MM.1S (cell line): ENCODE results near the gene EFCAB10.
"Not testable (repeated sequence)": the region's sequence is repeated elsewhere in the genome, so short reads cannot be mapped to it uniquely, and the experiment has no call there.

Experiments used
- DNase-seq: peaks from one replicate; pipeline ENCODE4 v3.0.0-alpha.2; 2015
- H2AFZ ChIP-seq: fragments of 300-600 bp; sonication (generic); 2 replicates; pipeline ENCODE4 v1.6.0; 2016; ENCODE audit warnings: antibody characterized with exemption, low read length
- H3F3A ChIP-seq: fragments of 300-600 bp; sonication (generic); 2 replicates; pipeline ENCODE4 v1.6.1; 2016; ENCODE audit warnings: mild to moderate bottlenecking, antibody characterized with exemption, low read length, moderate library complexity, mixed read lengths; ENCODE audit not compliant: insufficient read depth
- H3K27ac ChIP-seq: fragments of 300-600 bp; sonication (generic); 2 replicates; pipeline ENCODE4 v1.5.1; 2016; ENCODE audit warnings: mild to moderate bottlenecking, low read length
- H3K27me3 ChIP-seq: fragments of 300-600 bp; sonication (generic); replicated peaks from 2 replicates; pipeline ENCODE4 v1.6.0; 2016; ENCODE audit warnings: low read length; ENCODE audit not compliant: insufficient read depth
- H3K36me3 ChIP-seq: fragments of 300-600 bp; sonication (generic); replicated peaks from 2 replicates; pipeline ENCODE4 v1.6.1; 2016; ENCODE audit warnings: mild to moderate bottlenecking, low read length, mixed read lengths; ENCODE audit not compliant: insufficient read depth
- H3K4me1 ChIP-seq: fragments of 300-600 bp; sonication (generic); 2 replicates; pipeline ENCODE4 v1.6.1; 2016; ENCODE audit warnings: low read length, mixed read lengths
- H3K4me2 ChIP-seq: fragments of 300-600 bp; sonication (generic); 2 replicates; pipeline ENCODE4 v1.6.0; 2016; ENCODE audit warnings: low read depth, low read length
- H3K4me3 ChIP-seq: fragments of 300-600 bp; sonication (generic); 2 replicates; pipeline ENCODE4 v1.5.1; 2016; ENCODE audit warnings: low read length, mixed read lengths
- H3K79me2 ChIP-seq: fragments of 300-600 bp; sonication (generic); 2 replicates; pipeline ENCODE4 v1.6.1; 2016; ENCODE audit warnings: mixed run types, low read length, mixed read lengths
- H3K9ac ChIP-seq: fragments of 300-600 bp; sonication (generic); 2 replicates; pipeline ENCODE4 v1.6.1; 2016; ENCODE audit warnings: low read length, mixed read lengths
- H3K9me2 ChIP-seq: fragments of 300-600 bp; sonication (generic); replicated peaks from 2 replicates; pipeline ENCODE4 v1.6.1; 2016; ENCODE audit warnings: mild to moderate bottlenecking, low read length, mixed read lengths; ENCODE audit not compliant: insufficient read depth
- H3K9me3 ChIP-seq: fragments of 300-600 bp; sonication (generic); replicated peaks from 2 replicates; pipeline ENCODE4 v1.6.1; 2016; ENCODE audit warnings: mild to moderate bottlenecking, low read length, mixed read lengths; ENCODE audit not compliant: insufficient read depth
- H4K20me1 ChIP-seq: fragments of 300-600 bp; sonication (generic); 2 replicates; pipeline ENCODE4 v1.6.1; 2016; ENCODE audit warnings: mild to moderate bottlenecking, low read length, moderate library complexity, mixed read lengths; ENCODE audit not compliant: insufficient read depth
- EZH2 ChIP-seq: fragments of 300-600 bp; sonication (generic); optimal IDR thresholded peaks from 2 replicates; pipeline ENCODE3; 2017; ENCODE audit warnings: low read depth, mild to moderate bottlenecking, antibody characterized with exemption, low read length, mixed read lengths
- EZH2phosphoT487 ChIP-seq: fragments of 300-600 bp; sonication (generic); IDR thresholded peaks from 2 replicates; pipeline ENCODE4 v1.6.1; 2018; ENCODE audit warnings: antibody characterized with exemption, low read length
- TF ChIP-seq, protein P1 (sequence below): fragments of 300-600 bp; sonication (generic); IDR thresholded peaks from 2 replicates; pipeline ENCODE4 v1.5.1; 2016; ENCODE audit warnings: antibody characterized with exemption, low read length, mixed read lengths

The EFCAB10 gene

DNA sequence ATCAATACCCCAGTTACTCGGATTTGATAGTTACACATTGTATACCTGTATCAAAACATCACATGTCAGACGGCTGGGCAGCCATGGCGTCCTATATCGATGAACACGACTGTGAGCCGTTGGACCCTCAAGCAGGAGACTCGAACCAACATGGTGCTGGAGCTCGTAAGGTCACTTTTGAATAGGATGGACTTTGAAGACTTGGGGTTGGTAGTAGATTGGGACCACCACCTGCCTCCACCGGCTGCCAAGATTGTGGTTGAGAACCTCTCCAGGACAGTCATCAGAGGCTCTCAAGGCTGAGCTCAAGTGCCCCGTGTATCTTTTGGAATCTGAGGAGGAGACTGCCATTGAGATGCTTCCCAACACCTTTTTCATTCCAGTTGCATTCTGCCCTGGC lies 51.2 kb downstream of the EFCAB10 start:
- Histone ChIP-seq H3K27me3 (no peaks in the 10 kb centered on the region), H3K9me3 (no peaks in the 10 kb centered on the region), H3F3A (peaks cover 12% of the 10 kb centered on the region), H3K79me2 (peaks cover 29% of the 10 kb centered on the region), H4K20me1 (no peaks in the 10 kb centered on the region), H3K27ac (no peak overlapping the region), H3K4me2 (no peak overlapping the region), H3K36me3 (no peaks in the 10 kb centered on the region), H3K4me1 (peaks cover 10% of the 10 kb centered on the region), H3K4me3 (no peak overlapping the region), H2AFZ (no peak overlapping the region), H3K9ac (no peak overlapping the region), H3K9me2 (no peaks in the 10 kb centered on the region)
- no peak for TF ChIP-seq EZH2
- TF ChIP-seq EZH2phosphoT487: no peak
- TF ChIP-seq, protein P1, sequence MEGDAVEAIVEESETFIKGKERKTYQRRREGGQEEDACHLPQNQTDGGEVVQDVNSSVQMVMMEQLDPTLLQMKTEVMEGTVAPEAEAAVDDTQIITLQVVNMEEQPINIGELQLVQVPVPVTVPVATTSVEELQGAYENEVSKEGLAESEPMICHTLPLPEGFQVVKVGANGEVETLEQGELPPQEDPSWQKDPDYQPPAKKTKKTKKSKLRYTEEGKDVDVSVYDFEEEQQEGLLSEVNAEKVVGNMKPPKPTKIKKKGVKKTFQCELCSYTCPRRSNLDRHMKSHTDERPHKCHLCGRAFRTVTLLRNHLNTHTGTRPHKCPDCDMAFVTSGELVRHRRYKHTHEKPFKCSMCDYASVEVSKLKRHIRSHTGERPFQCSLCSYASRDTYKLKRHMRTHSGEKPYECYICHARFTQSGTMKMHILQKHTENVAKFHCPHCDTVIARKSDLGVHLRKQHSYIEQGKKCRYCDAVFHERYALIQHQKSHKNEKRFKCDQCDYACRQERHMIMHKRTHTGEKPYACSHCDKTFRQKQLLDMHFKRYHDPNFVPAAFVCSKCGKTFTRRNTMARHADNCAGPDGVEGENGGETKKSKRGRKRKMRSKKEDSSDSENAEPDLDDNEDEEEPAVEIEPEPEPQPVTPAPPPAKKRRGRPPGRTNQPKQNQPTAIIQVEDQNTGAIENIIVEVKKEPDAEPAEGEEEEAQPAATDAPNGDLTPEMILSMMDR: no peak
- DNase-seq: no peak

DNA sequence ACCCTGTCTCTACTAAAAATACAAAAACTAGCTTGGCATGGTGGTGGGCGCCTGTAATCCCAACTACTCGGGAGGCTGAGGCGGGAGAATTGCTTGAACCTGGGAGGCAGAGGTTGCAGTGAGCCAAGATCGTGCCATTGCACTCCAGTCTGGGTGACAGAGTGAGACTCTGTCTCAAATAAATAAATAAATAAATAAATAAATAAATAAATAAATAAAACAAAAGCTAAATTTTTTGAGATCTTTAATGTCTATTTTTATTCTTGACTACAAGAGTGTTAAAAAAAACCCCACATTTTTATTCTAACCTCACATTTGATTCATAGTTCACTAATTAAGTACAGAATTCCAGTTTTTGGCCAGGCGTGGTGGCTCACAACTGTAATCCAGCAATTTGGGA lies 53.6 kb downstream of the EFCAB10 start:
- H3K4me1 ChIP-seq, DNase-seq, H3K36me3 ChIP-seq, H3K9me3 ChIP-seq, H3K4me3 ChIP-seq, H3K27me3 ChIP-seq, H4K20me1 ChIP-seq, H3K9me2 ChIP-seq, H3K4me2 ChIP-seq, H2AFZ ChIP-seq, H3K27ac ChIP-seq, H3K79me2 ChIP-seq, H3K9ac ChIP-seq: not testable (repeated sequence)
- H3F3A ChIP-seq: peaks cover 12% of the 10 kb centered on the region

DNA sequence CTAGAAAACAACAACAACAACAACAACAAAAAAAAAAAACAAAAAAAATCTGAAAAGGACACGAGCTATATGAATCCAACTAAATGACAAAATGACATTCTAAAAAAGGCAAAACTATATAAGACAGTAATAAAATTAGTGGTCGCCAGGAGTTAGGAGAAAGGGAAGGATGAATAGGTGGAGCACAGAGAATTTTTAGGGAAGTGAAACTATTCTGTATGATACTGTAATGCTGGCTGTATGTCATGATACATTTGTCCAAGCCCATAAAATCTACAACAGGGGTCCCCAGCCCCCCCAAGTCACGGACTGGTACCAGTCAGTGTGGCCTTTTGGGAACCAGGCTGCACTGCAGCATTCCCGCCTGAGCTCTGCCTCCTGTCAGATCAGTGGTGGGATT lies 56.5 kb downstream of the EFCAB10 start:
- peaks cover 15% of the 10 kb centered on the region for H3K79me2 ChIP-seq
- no peaks in the 10 kb centered on the region for H3K9me3 ChIP-seq
- H3K9me2 ChIP-seq: no peaks in the 10 kb centered on the region
- TF ChIP-seq, protein P1: no peak
- TF ChIP-seq EZH2: no peak
- no peak for TF ChIP-seq EZH2phosphoT487
- no peak overlapping the region for H3K9ac ChIP-seq
- no peak overlapping the region for H2AFZ ChIP-seq
- no peak for DNase-seq
- H3K27me3 ChIP-seq: no peaks in the 10 kb centered on the region
- no peaks in the 10 kb centered on the region for H4K20me1 ChIP-seq
- no peaks in the 10 kb centered on the region for H3F3A ChIP-seq
- H3K4me2 ChIP-seq: no peak overlapping the region
- H3K4me1 ChIP-seq: peaks cover 6% of the 10 kb centered on the region; the same call in 1 of the 2 replicates
- H3K27ac ChIP-seq: no peak overlapping the region
- no peaks in the 10 kb centered on the region for H3K36me3 ChIP-seq
- no peak overlapping the region for H3K4me3 ChIP-seq

DNA sequence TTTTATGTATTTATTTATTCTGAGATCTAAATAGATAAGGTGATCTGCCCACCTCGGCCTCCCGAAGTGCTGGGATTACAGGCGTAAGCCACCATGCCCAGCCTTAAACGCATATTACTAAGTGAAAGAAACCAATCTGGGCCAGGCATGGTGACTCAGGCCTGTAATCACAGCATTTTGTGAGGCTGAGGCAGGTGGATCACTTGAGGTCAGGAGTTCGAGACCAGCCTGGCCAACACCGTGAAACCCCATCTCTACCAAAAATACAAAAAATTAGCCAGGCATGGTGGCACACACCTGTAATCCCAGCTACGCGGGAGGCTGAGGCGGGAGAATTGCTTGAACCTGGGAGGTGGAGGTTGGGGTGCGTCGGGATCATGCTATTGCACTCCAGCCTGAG lies 56.9 kb downstream of the EFCAB10 start:
- not testable (repeated sequence) for H3F3A ChIP-seq, H3K9ac ChIP-seq, H3K4me3 ChIP-seq, H3K9me3 ChIP-seq, H4K20me1 ChIP-seq, H3K36me3 ChIP-seq, H2AFZ ChIP-seq, H3K27ac ChIP-seq, H3K4me2 ChIP-seq, DNase-seq, H3K9me2 ChIP-seq, H3K4me1 ChIP-seq, H3K27me3 ChIP-seq
- peaks cover 19% of the 10 kb centered on the region for H3K79me2 ChIP-seq
